Mesenchymal stem cell (in vitro differentiated cells and primary cell): ENCODE measurements around the gene TRMT13.

Experiments
- DNase-seq: peaks from one replicate; pipeline ENCODE4 v3.0.0-alpha.2; 2013
- H2AFZ ChIP-seq: one replicate; pipeline ENCODE4 v1.6.1; 2013; ENCODE audit warnings: low read depth, mild to moderate bottlenecking, control low read depth, inconsistent platforms, low read length, moderate library complexity
- H2AK5ac ChIP-seq: 2 replicates; pipeline ENCODE4 v1.6.1; 2013; ENCODE audit warnings: low read length, moderate library complexity, mild to moderate bottlenecking, inconsistent platforms; ENCODE audit not compliant: severe bottlenecking
- H2BK120ac ChIP-seq: one replicate; pipeline ENCODE4 v1.6.1; 2013; ENCODE audit warnings: low read depth, mild to moderate bottlenecking, inconsistent platforms, low read length, moderate library complexity
- H2BK12ac ChIP-seq, 2 experiments: one replicate each; pipeline ENCODE4 v1.6.1; 2013; ENCODE audit warnings: inconsistent platforms in 2 of 2, low read length in 2 of 2, mild to moderate bottlenecking in 2 of 2, moderate library complexity in 2 of 2, control low read depth in 1 of 2
- H2BK15ac ChIP-seq: one replicate; pipeline ENCODE4 v1.6.1; 2013; ENCODE audit warnings: mild to moderate bottlenecking, low read depth, inconsistent platforms; ENCODE audit not compliant: poor library complexity, severe bottlenecking
- H2BK5ac ChIP-seq: 2 replicates; pipeline ENCODE4 v1.6.1; 2013; ENCODE audit warnings: low read depth, mild to moderate bottlenecking, low read length, control low read depth, inconsistent platforms; ENCODE audit not compliant: poor library complexity, severe bottlenecking
- H3K14ac ChIP-seq, 2 experiments: one replicate each; pipeline ENCODE4 v1.6.1; 2013; ENCODE audit warnings: inconsistent platforms in 2 of 2, low read length in 2 of 2, control low read depth in 1 of 2, mild to moderate bottlenecking in 1 of 2, moderate library complexity in 1 of 2
- H3K18ac ChIP-seq, 2 experiments: one replicate each; pipeline ENCODE4 v1.6.1; 2013; ENCODE audit warnings: inconsistent platforms in 2 of 2, low read length in 2 of 2, control low read depth in 1 of 2, low read depth in 1 of 2, mild to moderate bottlenecking in 1 of 2
- H3K23ac ChIP-seq, 2 experiments: one replicate each; pipeline ENCODE4 v1.6.1; 2013; ENCODE audit warnings: inconsistent platforms in 2 of 2, low read length in 2 of 2, mild to moderate bottlenecking in 2 of 2, moderate library complexity in 2 of 2, control low read depth in 1 of 2
- H3K27ac ChIP-seq: 2 replicates; pipeline ENCODE4 v1.5.1; 2013; ENCODE audit warnings: mild to moderate bottlenecking, moderate library complexity, low read length, control low read depth, inconsistent platforms; ENCODE audit not compliant: poor library complexity, severe bottlenecking
- H3K27me3 ChIP-seq, 2 experiments: 2 replicates each; pipeline versions ENCODE4 v1.6.1 to v1.7.0; 2013; ENCODE audit warnings: low read length in 2 of 2, mild to moderate bottlenecking in 2 of 2, moderate library complexity in 2 of 2, control low read depth in 1 of 2, inconsistent platforms in 1 of 2; ENCODE audit not compliant: control insufficient read depth in 1 of 2, insufficient read depth in 1 of 2
- H3K36me3 ChIP-seq, 2 experiments: 2 replicates each; pipeline versions ENCODE4 v1.6.1 to v1.7.0; 2013; ENCODE audit warnings: low read length in 2 of 2, control low read depth in 1 of 2, inconsistent platforms in 1 of 2, low read depth in 1 of 2, mild to moderate bottlenecking in 1 of 2; ENCODE audit not compliant: insufficient read depth in 2 of 2, control insufficient read depth in 1 of 2
- H3K4ac ChIP-seq, 2 experiments: one replicate each; pipeline ENCODE4 v1.6.1; 2013; ENCODE audit warnings: inconsistent platforms in 2 of 2, low read length in 2 of 2, mild to moderate bottlenecking in 2 of 2, moderate library complexity in 2 of 2, control low read depth in 1 of 2, low read depth in 1 of 2
- H3K4me1 ChIP-seq: 2 replicates; pipeline ENCODE4 v1.6.1; 2013; ENCODE audit warnings: low read depth, low read length, control low read depth; ENCODE audit not compliant: control insufficient read depth, insufficient read depth
- H3K4me2 ChIP-seq: 2 replicates; pipeline ENCODE4 v1.6.1; 2013; ENCODE audit warnings: low read length, mild to moderate bottlenecking, inconsistent platforms; ENCODE audit not compliant: poor library complexity, severe bottlenecking
- H3K4me3 ChIP-seq, 2 experiments: 2 replicates each; pipeline versions ENCODE4 v1.5.1 to v1.7.0; 2013; ENCODE audit warnings: low read length in 2 of 2, mild to moderate bottlenecking in 2 of 2, control low read depth in 1 of 2, low read depth in 1 of 2; ENCODE audit not compliant: insufficient read depth in 1 of 2
- H3K79me1 ChIP-seq: replicated peaks from 2 replicates; pipeline ENCODE4 v1.6.1; 2013; ENCODE audit warnings: mild to moderate bottlenecking, control low read depth, low read length, inconsistent platforms; ENCODE audit not compliant: poor library complexity, severe bottlenecking
- H3K9ac ChIP-seq: 2 replicates; pipeline ENCODE4 v1.7.0; 2013; ENCODE audit warnings: mild to moderate bottlenecking, low read length, moderate library complexity
- H3K9me3 ChIP-seq: 2 replicates; pipeline ENCODE4 v1.7.0; 2013; ENCODE audit warnings: mild to moderate bottlenecking, low read length; ENCODE audit not compliant: control insufficient read depth
- H4K8ac ChIP-seq: one replicate; pipeline ENCODE4 v1.6.1; 2013; ENCODE audit warnings: inconsistent platforms, mild to moderate bottlenecking, low read length, moderate library complexity
- H4K91ac ChIP-seq: one replicate; pipeline ENCODE4 v1.6.1; 2013; ENCODE audit warnings: mild to moderate bottlenecking, low read length, inconsistent platforms
- WGBS: methylation state at CpG from one replicate; pipeline ENCODE4 v1.1.7; 2013; ENCODE audit warnings: mixed read lengths; 5-methylcytosine and 5-hydroxymethylcytosine counted together

TRMT13 gene

GRCh38 chr1:100178091-100178490, 45.1 kb downstream of the TRMT13 start, which contains the start of gene LRRC39:
Gene LRRC39 (minus strand): TSS chr1:100178256. CDS start chr1:100168516, 9,740 bp downstream.
- H3K36me3 ChIP-seq: no peaks in the 10 kb centered on the region
- H3K4me2 ChIP-seq: no peak within 1 kb of the TSS
- no peak within 1 kb of the TSS for H3K18ac ChIP-seq
- H2BK120ac ChIP-seq: no peak within 1 kb of the TSS
- H3K4me1 ChIP-seq: no peaks in the 10 kb centered on the region
- no peak within 1 kb of the TSS for H3K27ac ChIP-seq
- H3K27me3 ChIP-seq: no peaks in the 10 kb centered on the region
- no peaks in the 10 kb centered on the region for H3K79me1 ChIP-seq
- no peak within 1 kb of the TSS for H3K23ac ChIP-seq
- no peak within 1 kb of the TSS for H3K4ac ChIP-seq
- no peak within 1 kb of the TSS for H2BK5ac ChIP-seq
- no peak within 1 kb of the TSS for H3K4me3 ChIP-seq
- H4K91ac ChIP-seq: no peak within 1 kb of the TSS
- H2AFZ ChIP-seq: no peak within 1 kb of the TSS
- H3K14ac ChIP-seq: no peak within 1 kb of the TSS
- no peak for DNase-seq
- H4K8ac ChIP-seq: no peak within 1 kb of the TSS
- no peak within 1 kb of the TSS for H2AK5ac ChIP-seq
- H3K9ac ChIP-seq: no peak within 1 kb of the TSS
- WGBS: 79% methylated on average over 4 of the region's 5 CpGs
- no peak within 1 kb of the TSS for H2BK15ac ChIP-seq
- no peak within 1 kb of the TSS for H2BK12ac ChIP-seq
- no peaks in the 10 kb centered on the region for H3K9me3 ChIP-seq

- no peaks in the 10 kb centered on the region for H3K79me1 ChIP-seq
- no peak overlapping the region for H3K18ac ChIP-seq
- no peak overlapping the region for H3K14ac ChIP-seq
- H4K91ac ChIP-seq: no peak overlapping the region
- H3K27me3 ChIP-seq: no peaks in the 10 kb centered on the region
- no peak overlapping the region for H3K9ac ChIP-seq
- no peak overlapping the region for H2AK5ac ChIP-seq
- no peak overlapping the region for H3K4me3 ChIP-seq
- H3K4me1 ChIP-seq: peaks cover 4% of the 10 kb centered on the region
- H3K4me2 ChIP-seq: no peak overlapping the region
- H3K36me3 ChIP-seq: no peaks in the 10 kb centered on the region
- H3K27ac ChIP-seq: no peak overlapping the region
- no peak overlapping the region for H2BK120ac ChIP-seq
- H2BK15ac ChIP-seq: no peak overlapping the region
- no peak overlapping the region for H3K4ac ChIP-seq
- no peak overlapping the region for H2BK5ac ChIP-seq
- DNase-seq: no peak
- H3K23ac ChIP-seq: no peak overlapping the region
- no peaks in the 10 kb centered on the region for H3K9me3 ChIP-seq
- 91% methylated on average over 4 of the region's 4 CpGs for WGBS
- no peak overlapping the region for H2AFZ ChIP-seq
- H2BK12ac ChIP-seq: no peak overlapping the region
- H4K8ac ChIP-seq: no peak overlapping the region
These were observed 50.4 kb downstream of the TRMT13 start for GRCh38 chr1:100183370-100183769.

DNA sequence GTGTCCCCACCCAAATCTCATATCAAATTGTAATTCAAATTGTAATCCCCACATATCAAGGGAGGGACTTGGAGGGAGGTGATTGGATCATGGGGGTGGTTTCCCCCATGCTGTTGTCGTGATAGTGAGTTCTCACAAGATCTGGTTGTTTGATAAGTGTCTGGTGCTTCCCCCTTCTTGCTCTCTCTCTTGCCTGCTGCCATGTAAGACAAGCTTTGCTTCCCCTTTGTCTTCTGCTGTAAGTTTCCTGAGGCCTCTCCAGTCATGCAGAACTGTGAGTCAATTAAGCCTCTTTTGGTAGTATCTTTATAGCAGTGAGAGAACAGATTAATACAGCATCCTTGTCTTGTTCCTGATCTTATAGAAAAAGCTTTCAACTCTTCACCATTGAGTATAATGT, 51.6 kb downstream of the TRMT13 start:
- Histone ChIP-seq H2BK5ac (no peak overlapping the region), H3K4me3 (no peak overlapping the region), H2BK12ac (no peak overlapping the region), H2BK120ac (no peak overlapping the region), H3K23ac (no peak overlapping the region), H3K79me1 (no peaks in the 10 kb centered on the region), H3K4me1 (peaks cover 8% of the 10 kb centered on the region), H2AK5ac (no peak overlapping the region), H4K8ac (no peak overlapping the region), H3K14ac (no peak overlapping the region), H3K18ac (no peak overlapping the region), H2AFZ (no peak overlapping the region), H3K27ac (no peak overlapping the region), H2BK15ac (no peak overlapping the region), H3K4ac (no peak overlapping the region), H3K36me3 (no peaks in the 10 kb centered on the region), H3K9me3 (no peaks in the 10 kb centered on the region), H3K27me3 (no peaks in the 10 kb centered on the region), H4K91ac (no peak overlapping the region), H3K9ac (no peak overlapping the region), H3K4me2 (no peak overlapping the region)
- no peak for DNase-seq
- no CpG with 5 or more reads among the region's 1 CpG for WGBS

- H2BK15ac ChIP-seq: no peak overlapping the region
- H3K27me3 ChIP-seq: no peaks in the 10 kb centered on the region
- H4K8ac ChIP-seq: no peak overlapping the region
- H2BK5ac ChIP-seq: no peak overlapping the region
- no peak overlapping the region for H2BK120ac ChIP-seq
- H3K9me3 ChIP-seq: no peaks in the 10 kb centered on the region
- no peak overlapping the region for H4K91ac ChIP-seq
- no peak overlapping the region for H3K27ac ChIP-seq
- peaks cover 0 to 2% of the 10 kb centered on the region in 2 experiments for H3K36me3 ChIP-seq
- H3K23ac ChIP-seq: no peak overlapping the region
- H3K4me1 ChIP-seq: peaks cover 8% of the 10 kb centered on the region
- H3K18ac ChIP-seq: no peak overlapping the region
- H3K9ac ChIP-seq: no peak overlapping the region
- WGBS: 94% methylated on average over 3 of the region's 3 CpGs
- H3K4me3 ChIP-seq: no peak overlapping the region
- H3K79me1 ChIP-seq: no peaks in the 10 kb centered on the region
- no peak overlapping the region for H2BK12ac ChIP-seq
- H3K4ac ChIP-seq: no peak overlapping the region
- DNase-seq: peak; percentile 6
- no peak overlapping the region for H2AFZ ChIP-seq
- H2AK5ac ChIP-seq: no peak overlapping the region
- no peak overlapping the region for H3K4me2 ChIP-seq
- H3K14ac ChIP-seq: no peak overlapping the region
These were observed 54.9 kb downstream of the TRMT13 start for GRCh38 chr1:100187912-100188311.
